B cell (primary cell): ENCODE measurements around the gene CDK5RAP3. TPM values are rescaled to one million over a fixed set of nuclear protein-coding genes. Genes with fewer than 3 reads are reported as not detected.

ENCODE experiments used
- ATAC-seq: fragments of 200-7000 bp; cut with Tn5 transposase; one replicate; pipeline ENCODE4 v1.10.0; 2021; ENCODE audit warnings: low read depth, mild to moderate bottlenecking, moderate number of reproducible peaks, moderate library complexity
- CTCF ChIA-PET: fragments of 350-600 bp; sonication (Branson Sonifier 250); formaldehyde crosslinking; loops from one replicate; lab custom pipeline; 2021; ENCODE audit warnings: antibody characterized with exemption, inconsistent platforms; lab: Charles Lee
- POLR2A ChIA-PET: fragments of 350-600 bp; sonication (Branson Sonifier 250); formaldehyde crosslinking; loops from one replicate; lab custom pipeline; 2021; ENCODE audit warnings: antibody characterized with exemption; lab: Charles Lee
- DNase-seq: peaks from one replicate; pipeline ENCODE4 v3.0.0; 2013
- H2AFZ ChIP-seq: 2 replicates; pipeline ENCODE4 v1.6.1; 2012; ENCODE audit warnings: mild to moderate bottlenecking, low read depth, low read length; ENCODE audit not compliant: insufficient read depth, poor library complexity, severe bottlenecking
- H3K27ac ChIP-seq, 2 donors: 1 replicate in 1 of 2; 2 replicates in 1 of 2; pipeline ENCODE4 v1.5.1; 2012 to 2013; ENCODE audit warnings: low read length in 2 of 2, mild to moderate bottlenecking in 2 of 2, moderate library complexity in 1 of 2
- H3K27me3 ChIP-seq, 4 experiments: fragments of 200-600 bp in 1 of 4; sonication (generic) in 1 of 4; replicated peaks in 1 of 4; 1 replicate in 2 of 4; 2 replicates in 2 of 4; pipeline versions ENCODE4 v1.6.1 to v1.7.0; 2013 to 2016; ENCODE audit warnings: low read length in 3 of 4, mild to moderate bottlenecking in 2 of 4, mixed read lengths in 1 of 4, moderate library complexity in 1 of 4; ENCODE audit not compliant: insufficient read depth in 4 of 4, control insufficient read depth in 3 of 4; ENCODE audit errors: control extremely low read depth in 1 of 4
- H3K36me3 ChIP-seq, 2 experiments: replicated peaks in 1 of 2; 1 replicate in 1 of 2; 2 replicates in 1 of 2; pipeline versions ENCODE4 v1.6.1 to v1.7.1; 2013; ENCODE audit warnings: low read length in 1 of 2; ENCODE audit not compliant: insufficient read depth in 2 of 2, control insufficient read depth in 1 of 2; ENCODE audit errors: control extremely low read depth in 1 of 2, extremely low read depth in 1 of 2
- H3K4me1 ChIP-seq, 2 donors: fragments of 200-600 bp in 1 of 2; sonication (generic) in 1 of 2; 1 replicate in 1 of 2; 2 replicates in 1 of 2; pipeline versions ENCODE4 v1.5.1 to v1.6.1; 2013 to 2017; ENCODE audit warnings: low read length in 2 of 2; ENCODE audit not compliant: control insufficient read depth in 2 of 2, insufficient read depth in 2 of 2
- H3K4me2 ChIP-seq: replicated peaks from 2 replicates; pipeline ENCODE3; 2012; ENCODE audit warnings: mild to moderate bottlenecking, low read depth, low read length; ENCODE audit not compliant: poor library complexity, severe bottlenecking
- H3K4me3 ChIP-seq, 5 experiments: fragments of 200-600 bp in 1 of 5; sonication (generic) in 1 of 5; 1 replicate in 3 of 5; 2 replicates in 2 of 5; pipeline versions ENCODE4 v1.5.1 to v1.7.0; 2011 to 2016; ENCODE audit warnings: low read length in 4 of 5, mild to moderate bottlenecking in 4 of 5, low read depth in 2 of 5, control low read depth in 1 of 5, moderate library complexity in 1 of 5; ENCODE audit not compliant: insufficient read depth in 1 of 5; ENCODE audit errors: control extremely low read depth in 1 of 5, extremely low read depth in 1 of 5
- H3K79me2 ChIP-seq: fragments of 200-600 bp; sonication (generic); one replicate; pipeline ENCODE4 v1.6.0; 2016; ENCODE audit warnings: low read length; ENCODE audit not compliant: control insufficient read depth, insufficient read depth
- H3K9ac ChIP-seq: fragments of 200-600 bp; sonication (generic); 2 replicates; pipeline ENCODE4 v1.6.1; 2017; ENCODE audit warnings: mild to moderate bottlenecking, low read length, moderate library complexity
- H3K9me3 ChIP-seq, 3 donors: one replicate each; pipeline versions ENCODE4 v1.6.1 to v1.7.1; 2013; ENCODE audit warnings: low read length in 2 of 3; ENCODE audit not compliant: control insufficient read depth in 2 of 3, insufficient read depth in 1 of 3; ENCODE audit errors: control extremely low read depth in 1 of 3
- H4K20me1 ChIP-seq: 2 replicates; pipeline ENCODE4 v1.6.0; 2012; ENCODE audit warnings: mild to moderate bottlenecking, low read length; ENCODE audit not compliant: insufficient read depth, control insufficient read depth, poor library complexity, severe bottlenecking
- H3K27ac Mint-ChIP-seq: one replicate; pipeline ENCODE4 v1.8.0; 2021; ENCODE audit warnings: mixed read lengths
- H3K27me3 Mint-ChIP-seq: one replicate; pipeline ENCODE4 v1.8.0; 2021; ENCODE audit warnings: mixed read lengths
- H3K4me1 Mint-ChIP-seq: one replicate; pipeline ENCODE4 v1.8.0; 2021; ENCODE audit warnings: mixed read lengths
- H3K4me3 Mint-ChIP-seq: one replicate; pipeline ENCODE4 v1.8.0; 2021; ENCODE audit warnings: mixed read lengths
- H3K9me3 Mint-ChIP-seq: one replicate; pipeline ENCODE4 v1.8.0; 2022; ENCODE audit warnings: mixed read lengths; ENCODE audit not compliant: insufficient read depth
- CTCF ChIP-seq: fragments of 200-600 bp; IDR thresholded peaks from one replicate; pipeline ENCODE4 v1.8.0; 2022; ENCODE audit warnings: antibody characterized with exemption, mild to moderate bottlenecking
- EZH2 ChIP-seq: IDR thresholded peaks from 2 replicates; pipeline ENCODE4 v1.6.1; 2012; ENCODE audit warnings: borderline replicate concordance, low read depth, mild to moderate bottlenecking, moderate library complexity, low read length; ENCODE audit not compliant: insufficient read depth, poor library complexity, severe bottlenecking
- WGBS: methylation state at CpG from one replicate; pipeline ENCODE4 v1.1.5; 2013; ENCODE audit warnings: missing lambda C conversion rate; ENCODE audit not compliant: insufficient coverage; 5-methylcytosine and 5-hydroxymethylcytosine counted together
- intact Hi-C: fragments of 100-400 bp; cut with micrococcal nuclease; formaldehyde crosslinking; loops from one replicate; pipeline ENCODE4 v1.10.0; 2022
- polyA plus RNA-seq: library from polyadenylated mRNA; depleted of rRNA; stranded (reverse); fragments of >200 nt; gene quantifications from 2 replicates; pipeline ENCODE4 v1.2.3, GENCODE V29; 2012
- total RNA-seq, 2 donors: library from RNA; stranded (reverse); fragments of 120-200 nt in 1 of 2; gene quantifications; 1 replicate in 1 of 2; 2 replicates in 1 of 2; pipeline versions ENCODE4 v1.2.3 to v1.2.4, GENCODE V29; 2013 to 2022

The CDK5RAP3 gene
- total and polyA plus RNA-seq, 2 donors (not counting 1 experiment from before 2014, with no cell fraction given), result 417 to 728 TPM

GRCh38 chr17:47962901-47963300 is 8.0 kb upstream of the CDK5RAP3 start:
- no peaks in the 10 kb centered on the region for H3K27me3 Mint-ChIP-seq

DNA sequence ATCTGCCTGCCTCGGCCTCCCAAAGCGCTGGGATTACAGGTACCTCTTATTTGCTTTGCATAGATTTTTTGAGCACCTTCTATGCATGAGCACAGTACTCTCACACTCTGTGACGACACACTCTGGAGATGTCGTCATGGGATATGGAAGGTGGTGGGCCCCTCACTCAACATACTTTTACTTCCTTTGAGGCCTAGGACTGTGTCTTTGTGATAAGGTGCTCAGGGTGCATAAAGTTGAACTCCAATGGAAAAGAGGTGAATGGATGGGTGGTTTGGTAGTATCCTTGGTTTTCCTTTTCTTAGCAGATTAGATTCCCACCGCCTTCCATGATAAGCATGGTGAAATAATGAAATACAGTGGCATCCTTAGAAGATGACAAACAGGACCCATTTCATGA is 6.1 kb upstream of the CDK5RAP3 start:
- H3K36me3 ChIP-seq, result no peaks in the 10 kb centered on the region
- no peak overlapping the region for H3K4me3 ChIP-seq
- Mint-ChIP-seq H3K27ac (no peak overlapping the region), H3K4me3 (no peak overlapping the region), H3K27me3 (no peaks in the 10 kb centered on the region), H3K4me1 (peaks cover 2% of the 10 kb centered on the region), H3K9me3 (no peaks in the 10 kb centered on the region)
- WGBS, result 100% methylated on average over 2 of the region's 5 CpGs
- no peak overlapping the region for H3K9ac ChIP-seq
- no peaks in the 10 kb centered on the region for H4K20me1 ChIP-seq
- H2AFZ ChIP-seq, result no peak overlapping the region
- no peak for TF ChIP-seq EZH2
- no peak for TF ChIP-seq CTCF
- no peaks in the 10 kb centered on the region for H3K27me3 ChIP-seq
- intact Hi-C loops, result no loop called here
- ATAC-seq (no peak), DNase-seq (no peak)
- H3K27ac ChIP-seq, result no peak overlapping the region
- H3K4me2 ChIP-seq, result no peak overlapping the region
- ChIA-PET CTCF (interaction anchor here (1.3 to 2.8 kb wide), 2 partner anchors 10 to 15 kb away, joined by 5 to 6 read pairs; no protein-coding TSS in a partner anchor), POLR2A (no interaction called here)
- H3K79me2 ChIP-seq, result peaks cover 4% of the 10 kb centered on the region
- no peaks in the 10 kb centered on the region for H3K9me3 ChIP-seq
- H3K4me1 ChIP-seq, result peaks cover under 1 to 1% of the 10 kb centered on the region in 2 donors

More at GRCh38 chr17:47962901-47963300, 8.0 kb upstream of the CDK5RAP3 start:
- H3K4me1 ChIP-seq, result no peaks in the 10 kb centered on the region
- H3K27ac ChIP-seq, result no peak overlapping the region
- no peak overlapping the region for H2AFZ ChIP-seq
- no peak for ATAC-seq
- H3K79me2 ChIP-seq, result no peaks in the 10 kb centered on the region
- no peaks in the 10 kb centered on the region for H3K4me1 Mint-ChIP-seq
- H3K27ac Mint-ChIP-seq, result no peak overlapping the region
- no peaks in the 10 kb centered on the region for H3K27me3 ChIP-seq
- intact Hi-C loops, result no loop called here
- H3K4me3 Mint-ChIP-seq, result no peak overlapping the region
- TF ChIP-seq EZH2, result no peak
- TF ChIP-seq CTCF, result no peak
- H3K4me3 ChIP-seq, result no peak overlapping the region
- DNase-seq, result no peak
- H4K20me1 ChIP-seq, result no peaks in the 10 kb centered on the region
- 92% methylated on average over 2 of the region's 3 CpGs for WGBS
- CTCF ChIA-PET, result interaction anchor here (2.8 kb wide), 1 partner anchor 13 kb away, joined by 6 read pairs; no protein-coding TSS in a partner anchor
- H3K4me2 ChIP-seq, result no peak overlapping the region
- H3K9me3 Mint-ChIP-seq, result no peaks in the 10 kb centered on the region
- POLR2A ChIA-PET, result no interaction called here
- no peaks in the 10 kb centered on the region for H3K36me3 ChIP-seq
- H3K9me3 ChIP-seq, result no peaks in the 10 kb centered on the region
- H3K9ac ChIP-seq, result no peak overlapping the region
